ENCODE measurements around the gene ACAD10. TPM values are rescaled to one million over a fixed set of nuclear protein-coding genes. Genes with fewer than 3 reads are reported as not detected.

The ACAD10 gene
- total RNA-seq, 1 donor from 2014 or later: 36.6 TPM

DNA sequence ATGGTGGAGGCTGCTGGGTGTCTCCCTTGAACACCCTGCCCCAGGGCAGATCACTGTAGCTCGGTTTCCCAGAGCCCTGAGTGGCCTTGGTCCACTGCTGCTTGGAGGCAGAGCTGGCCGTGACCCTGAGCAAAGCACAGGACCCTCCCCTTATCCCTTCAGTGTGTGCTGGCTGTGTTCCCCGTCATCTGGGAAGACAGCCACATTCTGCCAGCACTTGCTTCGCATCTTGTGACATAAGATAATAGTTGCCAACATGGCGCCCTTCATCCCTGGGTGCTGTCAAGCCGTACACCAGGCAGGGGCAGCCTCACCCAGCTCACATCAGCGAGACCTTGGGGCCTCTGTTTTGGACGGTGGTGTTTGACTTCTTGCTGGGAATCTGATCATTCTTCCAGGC lies 68.8 kb downstream of the ACAD10 start:
- TF ChIP-seq, protein P1, sequence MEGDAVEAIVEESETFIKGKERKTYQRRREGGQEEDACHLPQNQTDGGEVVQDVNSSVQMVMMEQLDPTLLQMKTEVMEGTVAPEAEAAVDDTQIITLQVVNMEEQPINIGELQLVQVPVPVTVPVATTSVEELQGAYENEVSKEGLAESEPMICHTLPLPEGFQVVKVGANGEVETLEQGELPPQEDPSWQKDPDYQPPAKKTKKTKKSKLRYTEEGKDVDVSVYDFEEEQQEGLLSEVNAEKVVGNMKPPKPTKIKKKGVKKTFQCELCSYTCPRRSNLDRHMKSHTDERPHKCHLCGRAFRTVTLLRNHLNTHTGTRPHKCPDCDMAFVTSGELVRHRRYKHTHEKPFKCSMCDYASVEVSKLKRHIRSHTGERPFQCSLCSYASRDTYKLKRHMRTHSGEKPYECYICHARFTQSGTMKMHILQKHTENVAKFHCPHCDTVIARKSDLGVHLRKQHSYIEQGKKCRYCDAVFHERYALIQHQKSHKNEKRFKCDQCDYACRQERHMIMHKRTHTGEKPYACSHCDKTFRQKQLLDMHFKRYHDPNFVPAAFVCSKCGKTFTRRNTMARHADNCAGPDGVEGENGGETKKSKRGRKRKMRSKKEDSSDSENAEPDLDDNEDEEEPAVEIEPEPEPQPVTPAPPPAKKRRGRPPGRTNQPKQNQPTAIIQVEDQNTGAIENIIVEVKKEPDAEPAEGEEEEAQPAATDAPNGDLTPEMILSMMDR (IDR thresholded peaks at IDR 0.05; ENCODE audit: borderline replicate concordance): no peak
- Histone ChIP-seq H3K27ac (replicated peaks) (peak overlapping the region; percentile 91), H3K4me1 (peaks cover 65% of the 10 kb centered on the region), H3K4me3 (no peak overlapping the region), H3K9me3 (replicated peaks) (no peaks in the 10 kb centered on the region), H3K36me3 (peaks cover 42% of the 10 kb centered on the region), H3K27me3 (ENCODE audit: low read depth) (no peaks in the 10 kb centered on the region)
- DNase-seq: peak; percentile 66
- intact Hi-C loops (cut with micrococcal nuclease): no loop called here

DNA sequence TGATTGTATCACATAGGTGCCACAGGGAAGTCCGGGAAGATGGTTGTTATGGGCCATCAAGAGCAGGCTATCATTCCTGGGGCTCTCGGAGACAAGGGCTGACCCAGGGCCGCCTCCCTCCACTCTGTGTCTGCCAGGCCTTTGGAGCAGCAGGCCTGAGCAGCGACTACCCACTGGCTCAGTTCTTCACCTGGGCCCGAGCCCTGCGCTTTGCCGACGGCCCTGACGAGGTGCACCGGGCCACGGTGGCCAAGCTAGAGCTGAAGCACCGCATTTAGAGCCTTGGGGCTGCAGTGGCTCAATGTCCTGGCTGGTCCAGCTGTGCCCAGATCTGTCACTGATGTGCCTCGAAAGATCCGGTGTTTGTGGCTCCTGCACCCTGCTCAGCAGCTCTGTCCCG lies 70.3 kb downstream of the ACAD10 start:
- Histone ChIP-seq H3K4me3 (no peak overlapping the region), H3K27me3 (ENCODE audit: low read depth) (no peaks in the 10 kb centered on the region), H3K4me1 (peaks cover 63% of the 10 kb centered on the region), H3K36me3 (peaks cover 28% of the 10 kb centered on the region), H3K9me3 (replicated peaks) (no peaks in the 10 kb centered on the region), H3K27ac (replicated peaks) (peak overlapping the region; percentile 91)
- DNase-seq: no peak
- TF ChIP-seq, protein P1 (IDR thresholded peaks at IDR 0.05; ENCODE audit: borderline replicate concordance): no peak
- intact Hi-C loops (cut with micrococcal nuclease): no loop called here

DNA sequence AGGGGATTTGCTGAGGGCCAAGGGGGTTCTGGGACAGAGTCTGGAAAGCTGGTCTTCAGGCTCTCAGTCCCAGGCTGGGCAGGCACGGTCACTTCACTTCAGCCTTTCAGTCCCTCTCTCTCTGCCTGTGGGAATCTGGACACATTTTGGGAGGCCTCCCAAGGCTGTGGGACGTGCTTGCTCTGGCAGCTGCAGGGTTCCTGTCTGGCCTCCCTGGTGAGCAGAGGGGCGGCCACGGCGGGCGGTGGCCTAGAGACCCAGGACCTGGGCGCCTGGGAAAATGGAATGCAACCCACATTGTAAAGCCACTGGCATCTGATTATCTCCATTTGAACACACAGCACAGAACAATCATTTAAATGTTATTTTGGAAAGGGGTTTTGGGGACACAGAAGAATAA lies 70.8 kb downstream of the ACAD10 start:
- peak overlapping the region; percentile 91 for H3K27ac ChIP-seq (replicated peaks)
- peaks cover 27% of the 10 kb centered on the region for H3K36me3 ChIP-seq
- no peak overlapping the region for H3K4me3 ChIP-seq
- intact Hi-C loops (cut with micrococcal nuclease): no loop called here
- TF ChIP-seq, protein P1 (IDR thresholded peaks at IDR 0.05; ENCODE audit: borderline replicate concordance): no peak
- H3K9me3 ChIP-seq (replicated peaks): no peaks in the 10 kb centered on the region
- no peak for DNase-seq
- no peaks in the 10 kb centered on the region for H3K27me3 ChIP-seq (ENCODE audit: low read depth)
- peaks cover 63% of the 10 kb centered on the region for H3K4me1 ChIP-seq

DNA sequence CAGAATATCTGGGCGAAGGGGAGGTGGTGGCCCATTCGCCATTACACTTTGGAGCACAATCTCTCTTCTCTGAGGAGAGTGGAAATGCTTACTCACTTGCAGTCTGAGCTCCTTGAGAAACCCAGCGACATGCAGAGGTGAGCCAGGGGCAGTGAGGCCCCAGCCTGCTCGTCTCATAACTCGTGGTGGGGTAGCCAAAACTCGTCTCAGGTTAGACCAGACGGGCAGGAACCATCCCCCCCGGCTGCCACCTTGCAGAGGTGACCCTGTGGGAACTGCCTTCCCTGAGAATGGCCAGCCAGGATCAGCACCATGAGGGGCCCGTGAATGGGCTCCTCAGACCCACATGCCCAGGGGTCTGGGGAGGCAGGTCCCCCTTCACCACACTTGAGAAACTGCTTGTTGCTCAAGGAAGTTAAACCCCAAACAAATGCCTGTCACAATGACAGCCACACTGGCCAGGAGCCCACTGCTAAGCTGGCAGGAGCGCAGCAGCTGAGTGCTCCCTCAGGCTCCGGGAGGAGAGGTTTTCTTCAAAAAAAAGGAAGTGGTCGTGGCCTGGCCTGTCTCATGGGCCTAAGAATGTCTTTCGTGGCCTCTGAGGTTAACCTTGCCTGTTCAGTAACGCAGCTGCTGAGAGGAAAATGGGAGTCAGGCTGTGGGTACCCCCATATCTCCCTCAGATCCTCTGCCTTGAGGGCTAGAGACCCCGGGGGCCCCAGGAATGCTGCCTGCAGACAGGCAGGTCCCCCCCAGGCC lies 71.7 kb downstream of the ACAD10 start:
- intact Hi-C loops (cut with micrococcal nuclease): no loop called here
- peaks cover 63% of the 10 kb centered on the region for H3K4me1 ChIP-seq
- H3K27ac ChIP-seq (replicated peaks): peak overlapping the region; percentile 91
- no peaks in the 10 kb centered on the region for H3K27me3 ChIP-seq (ENCODE audit: low read depth)
- H3K9me3 ChIP-seq (replicated peaks): no peaks in the 10 kb centered on the region
- DNase-seq: peak; percentile 46
- TF ChIP-seq, protein P1 (IDR thresholded peaks at IDR 0.05; ENCODE audit: borderline replicate concordance): no peak
- no peak overlapping the region for H3K4me3 ChIP-seq
- peaks cover 27% of the 10 kb centered on the region for H3K36me3 ChIP-seq

DNA sequence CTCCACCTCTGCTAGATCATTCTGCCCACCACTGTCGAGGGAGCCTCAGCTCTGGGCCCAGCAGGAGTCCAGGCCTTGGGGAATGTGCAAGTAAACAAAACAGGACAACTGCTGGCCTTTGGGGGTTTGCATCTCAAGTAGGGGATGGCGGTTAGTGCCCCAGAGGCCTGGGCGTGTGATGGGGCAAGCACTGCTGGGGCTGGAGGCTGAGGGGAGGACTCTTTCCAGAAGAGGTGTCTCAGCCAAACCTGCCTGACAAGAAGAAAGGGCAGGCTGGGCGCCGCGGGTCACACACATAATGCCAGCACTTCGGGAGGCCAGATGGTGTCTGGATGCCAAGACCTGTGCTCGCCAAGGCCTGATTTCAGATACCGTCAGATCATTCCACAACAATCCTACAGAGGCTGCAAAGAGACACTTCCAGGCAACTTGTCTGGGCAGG lies 72.3 kb downstream of the ACAD10 start:
- Histone ChIP-seq H3K27me3 (ENCODE audit: low read depth) (no peaks in the 10 kb centered on the region), H3K27ac (replicated peaks) (peak overlapping the region; percentile 91), H3K4me3 (no peak overlapping the region), H3K4me1 (peaks cover 60% of the 10 kb centered on the region), H3K9me3 (replicated peaks) (no peaks in the 10 kb centered on the region), H3K36me3 (peaks cover 27% of the 10 kb centered on the region)
- intact Hi-C loops (cut with micrococcal nuclease): no loop called here
- TF ChIP-seq, protein P1 (IDR thresholded peaks at IDR 0.05; ENCODE audit: borderline replicate concordance): no peak
- DNase-seq: peak; percentile 71

Measured in left ventricle myocardium inferior (tissue), 1 donor.